GM21619 (cell line): ENCODE results near the gene XRCC5.
A peak's percentile ranks its signal among the peaks of the same experiment; 100 is the strongest.
"Not testable (repeated sequence)": the region's sequence is repeated elsewhere in the genome, so short reads cannot be mapped to it uniquely, and the experiment has no call there.

ENCODE experiments used
- ATAC-seq: cut with Tn5 transposase; IDR thresholded peaks from one replicate; pipeline ENCODE4 v1.9.1; 2021; ENCODE audit not compliant: unreplicated experiment

Gene XRCC5

GRCh38 chr2:216116418-216116817, 7.3 kb downstream of the XRCC5 start:
- no peak for ATAC-seq

GRCh38 chr2:216117561-216118340, 8.6 kb downstream of the XRCC5 start:
- ATAC-seq: no peak

- ATAC-seq: no peak
Observed at GRCh38 chr2:216118474-216118873, 9.3 kb downstream of the XRCC5 start.

GRCh38 chr2:216119146-216119545, 10.0 kb downstream of the XRCC5 start:
- no peak for ATAC-seq

- ATAC-seq: no peak
Observed at GRCh38 chr2:216119986-216120385, 10.8 kb downstream of the XRCC5 start.

GRCh38 chr2:216121255-216121654, 12.1 kb downstream of the XRCC5 start:
- ATAC-seq: no peak

- ATAC-seq: no peak
Observed at GRCh38 chr2:216126943-216127342, 17.8 kb downstream of the XRCC5 start.

GRCh38 chr2:216130346-216130971, 21.3 kb downstream of the XRCC5 start:
- ATAC-seq: no peak

GRCh38 chr2:216131175-216131926, 22.2 kb downstream of the XRCC5 start:
- ATAC-seq: no peak

GRCh38 chr2:216132585-216132984, 23.4 kb downstream of the XRCC5 start:
- ATAC-seq: no peak

- ATAC-seq: no peak
Observed at GRCh38 chr2:216133397-216133796, 24.2 kb downstream of the XRCC5 start.

- ATAC-seq: no peak
Observed at GRCh38 chr2:216134958-216135541, 25.9 kb downstream of the XRCC5 start.

GRCh38 chr2:216139884-216140283, 30.7 kb downstream of the XRCC5 start:
- no peak for ATAC-seq

- not testable (repeated sequence) for ATAC-seq
Observed at GRCh38 chr2:216141516-216141915, 32.4 kb downstream of the XRCC5 start.

- peak; percentile 98 for ATAC-seq
Observed at GRCh38 chr2:216142540-216142939, 33.4 kb downstream of the XRCC5 start.

GRCh38 chr2:216144372-216144771, 35.2 kb downstream of the XRCC5 start:
- no peak for ATAC-seq

GRCh38 chr2:216144857-216145256, 35.7 kb downstream of the XRCC5 start:
- ATAC-seq: no peak

- ATAC-seq: no peak
Observed at GRCh38 chr2:216146573-216146972, 37.4 kb downstream of the XRCC5 start.

GRCh38 chr2:216147172-216148131, 38.3 kb downstream of the XRCC5 start:
- ATAC-seq: no peak

GRCh38 chr2:216148983-216149382, 39.8 kb downstream of the XRCC5 start:
- ATAC-seq: no peak
